HPDE6-E6E7 (cell line): ENCODE results near the gene AHI1.

ENCODE experiments used
- DNase-seq: peaks from one replicate; pipeline ENCODE4 v3.0.0; 2011; ENCODE audit warnings: missing footprints; ENCODE audit errors: extremely low spot score

Gene AHI1

GRCh38 chr6:135451617-135452190, 45.8 kb downstream of the AHI1 start:
- DNase-seq = no peak

GRCh38 chr6:135449246-135449645, 48.3 kb downstream of the AHI1 start:
- no peak for DNase-seq

- no peak for DNase-seq
Observed at GRCh38 chr6:135440087-135440792, 57.3 kb downstream of the AHI1 start.

- no peak for DNase-seq
Observed at GRCh38 chr6:135439549-135439948, 58.0 kb downstream of the AHI1 start.

- peak; percentile 3 for DNase-seq
Observed at GRCh38 chr6:135438907-135439535, 58.5 kb downstream of the AHI1 start.

DNA sequence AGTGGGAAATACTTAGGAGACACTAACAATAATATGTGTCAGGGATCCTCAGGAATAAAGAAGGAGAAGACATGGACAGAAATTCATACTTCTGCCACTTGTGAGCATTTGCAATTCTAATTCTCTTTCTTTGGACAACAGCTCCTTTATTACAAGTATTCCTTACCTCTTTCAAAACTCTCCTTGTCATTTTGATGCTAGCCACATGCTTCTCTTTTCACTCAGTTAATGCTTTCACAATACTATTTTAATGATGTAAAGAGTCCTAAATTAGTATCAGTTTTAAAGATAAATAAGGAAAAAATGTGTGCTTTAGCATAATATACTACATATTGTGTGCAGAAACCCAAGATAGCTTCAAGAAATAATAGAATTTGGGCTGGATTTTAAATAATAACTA, 62.5 kb downstream of the AHI1 start:
- DNase-seq = no peak

GRCh38 chr6:135434095-135434494, 63.4 kb downstream of the AHI1 start:
- no peak for DNase-seq

- DNase-seq = no peak
Observed at GRCh38 chr6:135428078-135428477, 69.5 kb downstream of the AHI1 start.

DNA sequence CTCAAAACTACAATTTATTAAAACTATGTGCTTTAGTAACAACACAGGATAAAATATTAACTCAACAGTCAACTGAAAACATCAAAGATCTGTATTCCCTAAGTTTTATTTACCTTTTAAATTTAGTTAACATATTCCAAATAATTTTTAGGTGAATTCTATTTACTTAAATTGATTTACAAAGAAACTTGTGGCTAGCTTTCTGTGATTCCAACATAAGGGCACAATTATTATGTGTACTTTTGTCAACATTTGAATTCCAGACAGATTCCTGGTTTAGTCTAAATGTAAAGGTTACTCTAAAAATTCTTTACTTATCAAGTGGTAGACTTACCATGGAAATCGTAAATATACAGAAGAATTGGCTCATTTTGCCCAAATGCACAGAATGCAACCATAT, 70.7 kb downstream of the AHI1 start:
- no peak for DNase-seq

GRCh38 chr6:135424385-135424784, 73.2 kb downstream of the AHI1 start:
- no peak for DNase-seq

DNA sequence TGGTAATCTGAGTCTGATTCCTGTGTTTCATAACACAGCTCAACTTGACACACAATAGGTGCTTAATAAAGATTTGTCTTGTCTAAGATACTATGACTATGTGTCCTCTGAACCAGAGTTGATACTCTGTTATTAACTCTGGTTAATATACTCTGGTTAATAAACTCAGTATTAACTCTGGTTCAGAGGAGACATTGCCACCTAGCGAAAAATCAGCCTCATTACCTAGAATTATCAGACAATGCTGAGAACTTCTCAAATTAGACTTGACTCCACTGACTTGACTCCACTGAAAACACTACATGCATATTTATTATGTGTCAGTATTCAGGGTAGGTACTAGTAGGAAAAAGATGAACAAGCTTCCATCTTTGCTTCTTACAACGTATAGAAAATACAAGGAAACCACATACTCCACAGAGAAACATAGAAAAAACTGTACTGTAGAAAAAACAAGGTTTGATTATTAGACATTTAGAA, 73.9 kb downstream of the AHI1 start:
- DNase-seq = peak; percentile 12

GRCh38 chr6:135419162-135419561, 78.4 kb downstream of the AHI1 start:
- DNase-seq = no peak

- DNase-seq = no peak
Observed at GRCh38 chr6:135418040-135418760, 79.3 kb downstream of the AHI1 start.

DNA sequence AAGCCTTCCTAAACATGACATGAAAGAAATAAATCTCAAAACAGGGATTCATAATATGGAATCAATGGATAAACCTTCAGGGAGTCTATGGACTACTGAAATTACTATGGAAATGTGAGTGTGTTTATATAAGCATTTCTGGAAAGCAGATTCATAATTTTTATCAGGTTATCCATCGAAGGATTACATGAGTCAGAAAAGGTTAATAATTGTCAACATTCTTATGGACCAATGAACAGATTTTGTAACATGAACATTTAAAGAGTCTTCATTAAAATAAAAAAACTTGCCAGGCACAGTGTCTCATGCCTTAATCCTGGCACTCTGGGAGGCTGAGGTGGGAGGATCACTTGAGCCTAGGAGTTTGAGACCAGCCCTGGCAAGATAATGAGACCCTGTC, 84.8 kb downstream of the AHI1 start:
- no peak for DNase-seq

DNA sequence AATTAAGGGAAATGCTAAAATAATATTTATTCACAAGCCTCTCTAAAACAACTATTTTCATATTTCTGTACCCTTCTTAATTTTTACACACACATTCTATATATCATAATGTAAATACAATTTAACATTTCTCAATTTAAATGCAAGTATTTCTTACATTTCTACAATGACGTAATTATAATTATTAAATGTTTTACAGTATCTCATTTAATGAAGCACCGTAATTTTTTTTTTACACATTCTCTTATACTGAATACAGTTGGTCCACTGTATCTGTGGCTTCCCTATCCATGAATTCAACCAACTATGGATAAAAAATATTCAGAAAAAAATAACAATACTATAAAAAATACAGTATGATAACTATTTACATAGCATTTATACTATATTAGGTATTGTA, 85.7 kb downstream of the AHI1 start:
- no peak for DNase-seq

DNA sequence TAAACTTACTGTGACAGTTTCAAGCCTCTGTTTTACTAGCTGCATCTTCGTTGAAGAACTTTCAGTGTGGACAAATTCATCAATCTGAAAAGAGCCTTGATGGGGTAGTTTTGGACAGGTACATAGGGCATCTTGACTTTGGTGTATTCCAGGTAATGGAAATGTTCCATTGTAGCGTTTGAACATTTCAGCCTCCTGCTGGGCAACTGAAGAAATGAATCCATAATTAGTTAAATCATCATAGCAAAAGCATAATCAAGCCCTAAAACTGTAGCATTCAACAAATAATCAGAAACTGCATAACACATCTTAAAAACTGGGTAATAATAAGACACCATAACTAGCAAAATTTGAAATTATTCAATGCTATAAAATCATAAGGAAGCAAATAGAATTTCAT, 86.2 kb downstream of the AHI1 start:
- no peak for DNase-seq

DNA sequence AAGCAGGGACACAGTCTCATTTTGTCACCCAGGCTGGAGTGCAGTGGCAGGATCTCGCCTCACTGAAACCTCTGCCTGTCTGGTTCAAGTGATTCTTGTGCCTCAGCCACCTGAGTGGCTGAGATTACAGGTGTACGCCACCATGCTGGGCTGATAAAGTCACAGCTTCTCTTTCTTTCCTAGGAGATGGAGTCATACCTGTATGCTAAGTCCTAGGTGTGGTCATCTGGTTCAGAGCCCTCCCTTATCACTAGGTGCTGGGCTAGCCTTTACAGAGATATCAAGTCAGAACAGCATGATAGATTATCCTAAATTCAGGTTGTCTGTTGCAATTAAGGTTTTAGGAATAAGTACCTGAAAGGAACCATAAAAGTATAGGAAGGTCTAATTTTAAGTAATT, 86.7 kb downstream of the AHI1 start:
- DNase-seq = no peak

DNA sequence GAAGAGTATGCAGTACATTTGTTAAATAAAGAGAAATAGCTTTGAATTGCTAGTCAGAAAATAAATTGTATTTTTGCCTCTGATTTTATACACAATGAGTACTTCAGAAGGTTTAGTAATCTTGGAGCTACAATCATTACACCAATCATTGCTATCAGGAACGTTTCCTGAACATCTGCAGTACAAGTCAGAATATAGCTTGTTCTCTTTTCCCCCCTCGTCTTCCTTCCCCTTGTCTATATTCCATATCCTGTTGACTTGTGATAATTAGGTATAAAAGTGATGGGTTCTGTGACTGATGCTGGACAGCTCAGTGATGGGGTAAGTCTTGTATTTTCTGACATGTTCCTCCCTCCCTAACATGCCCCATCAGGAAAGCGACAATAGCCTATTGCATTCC, 94.0 kb downstream of the AHI1 start:
- no peak for DNase-seq

DNA sequence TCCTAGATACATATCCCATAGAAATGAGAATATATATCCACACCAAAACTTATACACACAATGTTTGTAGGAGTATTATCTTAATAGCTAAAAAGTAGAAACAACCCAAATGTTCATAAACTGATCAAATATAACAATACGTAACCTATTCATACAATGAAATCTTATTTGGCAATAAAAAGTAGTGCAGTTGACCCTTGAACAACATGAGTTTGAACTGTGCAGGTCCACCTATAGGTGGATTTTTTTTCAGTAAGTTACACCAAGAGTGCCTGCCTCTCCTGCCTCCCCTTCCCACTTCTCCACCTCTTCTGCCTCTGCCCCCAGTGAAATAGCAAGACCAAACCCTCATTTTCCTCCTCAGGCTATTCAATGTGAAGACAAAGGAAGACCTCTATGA, 95.2 kb downstream of the AHI1 start:
- no peak for DNase-seq

- DNase-seq = no peak
Observed at GRCh38 chr6:135397172-135397952, 100.2 kb downstream of the AHI1 start.

DNA sequence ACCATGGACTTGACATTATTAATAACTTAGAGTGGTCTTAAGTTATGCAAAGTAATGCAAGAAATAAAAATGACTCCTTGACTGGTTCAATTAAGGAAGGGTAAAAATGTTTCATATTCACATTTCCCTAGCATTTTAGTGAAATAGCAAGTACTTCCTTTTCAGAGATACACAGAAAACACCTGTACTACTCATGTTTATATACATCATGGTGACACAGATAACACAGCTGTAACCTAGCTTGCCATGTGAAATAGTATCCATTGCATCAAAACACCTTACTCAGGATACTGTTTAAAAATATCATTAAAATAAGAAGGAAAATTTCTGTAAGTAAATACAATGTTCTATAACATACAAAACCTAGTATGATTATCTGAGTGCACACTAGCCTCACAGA, 102.4 kb downstream of the AHI1 start:
- DNase-seq = no peak

- no peak for DNase-seq
Observed at GRCh38 chr6:135393289-135393688, 104.3 kb downstream of the AHI1 start.
